HepG2 (cell line): Measurements from ENCODE around the gene SYNGR4. TPM values are rescaled to one million over a fixed set of nuclear protein-coding genes. Genes with fewer than 3 reads are reported as not detected.

Source experiments
- AKAP8 ChIP-seq: sonication (generic); formaldehyde crosslinking; IDR thresholded peaks from 2 replicates; pipeline ENCODE4 v1.5.1; 2020; ENCODE audit warnings: mild to moderate bottlenecking, missing genetic modification reagents
- CC2D1A ChIP-seq: sonication (generic); formaldehyde crosslinking; IDR thresholded peaks from 2 replicates; pipeline ENCODE4 v1.8.1; 2023; ENCODE audit warnings: mild to moderate bottlenecking, missing genetic modification reagents
- DMAP1 ChIP-seq: IDR thresholded peaks from 2 replicates; pipeline ENCODE4 v1.6.1; 2016
- FIP1L1 ChIP-seq: fragments of 200-400 bp; formaldehyde crosslinking; IDR thresholded peaks from 2 replicates; pipeline ENCODE4 v1.6.1; 2018; ENCODE audit warnings: low read depth, mild to moderate bottlenecking, low read length, moderate library complexity, borderline replicate concordance; ENCODE audit not compliant: insufficient read depth
- HDAC1 ChIP-seq: sonication (generic); formaldehyde crosslinking; IDR thresholded peaks from 2 replicates; pipeline ENCODE4 v1.5.1; 2020; ENCODE audit warnings: mild to moderate bottlenecking, missing genetic modification reagents
- RBAK ChIP-seq: sonication (generic); formaldehyde crosslinking; IDR thresholded peaks from 2 replicates; pipeline ENCODE4 v1.5.1; 2020; ENCODE audit warnings: mild to moderate bottlenecking, missing genetic modification reagents
- SRSF9 ChIP-seq: fragments of 200-400 bp; formaldehyde crosslinking; IDR thresholded peaks from 2 replicates; pipeline ENCODE4 v1.6.1; 2018; ENCODE audit warnings: borderline replicate concordance, mild to moderate bottlenecking, low read depth, low read length; ENCODE audit not compliant: insufficient read depth, poor library complexity, severe bottlenecking
- YY1 ChIP-seq: IDR thresholded peaks from 2 replicates; pipeline ENCODE4 v1.6.1; 2011; ENCODE audit warnings: low read length, low read depth, moderate library complexity, mild to moderate bottlenecking; ENCODE audit not compliant: insufficient read depth, insufficient replicate concordance
- ZBTB7B ChIP-seq: sonication (generic); formaldehyde crosslinking; IDR thresholded peaks from 2 replicates; pipeline ENCODE4 v1.4.0; 2020; ENCODE audit warnings: missing genetic modification reagents
- ZNF160 ChIP-seq: sonication (generic); formaldehyde crosslinking; IDR thresholded peaks from 2 replicates; pipeline ENCODE4 v1.8.0; 2022; ENCODE audit warnings: mild to moderate bottlenecking, inconsistent platforms, missing genetic modification reagents
- ZNF256 ChIP-seq: sonication (generic); formaldehyde crosslinking; conservative IDR thresholded peaks from 2 replicates; pipeline ENCODE4 v1.4.0; 2020; ENCODE audit warnings: missing genetic modification reagents
- ZNF382 ChIP-seq: sonication (generic); formaldehyde crosslinking; IDR thresholded peaks from 2 replicates; pipeline ENCODE4 v1.5.0; 2020; ENCODE audit warnings: missing genetic modification reagents, mild to moderate bottlenecking, borderline replicate concordance
- ZNF530 ChIP-seq: sonication (generic); formaldehyde crosslinking; IDR thresholded peaks from 2 replicates; pipeline ENCODE4 v1.5.0; 2020; ENCODE audit warnings: low read depth, mild to moderate bottlenecking, missing genetic modification reagents
- ZNF549 ChIP-seq: sonication (generic); formaldehyde crosslinking; IDR thresholded peaks from 2 replicates; pipeline ENCODE4 v1.5.0; 2020; ENCODE audit warnings: missing genetic modification reagents
- ZNF558 ChIP-seq: sonication (generic); formaldehyde crosslinking; IDR thresholded peaks from 2 replicates; pipeline ENCODE4 v1.9.0; 2022; ENCODE audit warnings: mild to moderate bottlenecking, missing genetic modification reagents, borderline replicate concordance
- ZNF678 ChIP-seq: sonication (generic); formaldehyde crosslinking; IDR thresholded peaks from 2 replicates; pipeline ENCODE4 v1.4.0; 2020; ENCODE audit warnings: mild to moderate bottlenecking, missing genetic modification reagents
- ZNF7 ChIP-seq: IDR thresholded peaks from 2 replicates; pipeline ENCODE4 v1.6.1; 2016; ENCODE audit warnings: missing biosample characterization, missing genetic modification reagents
- ZNF703 ChIP-seq: sonication (generic); formaldehyde crosslinking; IDR thresholded peaks from 2 replicates; pipeline ENCODE4 v1.5.1; 2020; ENCODE audit warnings: missing genetic modification reagents, mild to moderate bottlenecking, moderate library complexity, borderline replicate concordance
- ZNF737 ChIP-seq: sonication (generic); formaldehyde crosslinking; IDR thresholded peaks from 2 replicates; pipeline ENCODE4 v1.5.0; 2020; ENCODE audit warnings: missing genetic modification reagents, mild to moderate bottlenecking, borderline replicate concordance
- polyA plus RNA-seq, 8 experiments: library from polyadenylated mRNA; depleted of rRNA in 3 of 8; stranded (reverse) in 7 of 8; unstranded in 1 of 8; fragments of >200 nt; fragmentation: Illumina TruSeq in 4 of 8; extraction: Trizol in 4 of 8; gene quantifications; 2 replicates each; pipeline versions ENCODE4 v1.2.1 to v1.2.3, GENCODE V29; 2011 to 2016; ENCODE audit warnings: low read depth in 4 of 8, missing spikeins in 1 of 8, mixed read lengths in 1 of 8; ENCODE audit not compliant: insufficient read depth in 1 of 8
- total RNA-seq, 5 experiments: library from RNA; depleted of rRNA; stranded (reverse); fragments of >200 nt; fragmentation: Illumina TruSeq; extraction: Trizol; gene quantifications; 2 replicates each; pipeline ENCODE4 v1.2.3, GENCODE V29; 2016; ENCODE audit warnings: low read depth in 1 of 5
- TF ChIP-seq, protein P1 (sequence below): sonication (generic); formaldehyde crosslinking; conservative IDR thresholded peaks from 2 replicates; pipeline ENCODE4 v1.4.0; 2020; ENCODE audit warnings: missing genetic modification reagents
- TF ChIP-seq, protein P2 (sequence below): sonication (generic); formaldehyde crosslinking; IDR thresholded peaks from 2 replicates; pipeline ENCODE4 v1.4.0; 2020; ENCODE audit warnings: missing genetic modification reagents
- TF ChIP-seq, protein P3 (sequence below), 2 experiments: fragments of 450-650 bp in 1 of 2; sonication (generic) in 1 of 2; formaldehyde crosslinking; IDR thresholded peaks; 2 replicates each; pipeline versions ENCODE4 v1.5.0 to v1.8.0; 2020 to 2022; ENCODE audit warnings: mild to moderate bottlenecking in 1 of 2, missing genetic modification reagents in 1 of 2
- TF ChIP-seq, protein P4 (sequence below): IDR thresholded peaks from 2 replicates; pipeline ENCODE4 v1.6.1; 2018; ENCODE audit warnings: missing genetic modification reagents, mild to moderate bottlenecking, missing compliant biosample characterization
- TF ChIP-seq, protein P5 (sequence below): IDR thresholded peaks from 2 replicates; pipeline ENCODE4 v1.6.1; 2016; ENCODE audit warnings: control low read depth

SYNGR4 gene
- total and polyA plus RNA-seq, 2 of the 13 experiments (the other 11 are each of a cell fraction or from before 2014, with no cell fraction given) = not detected

DNA sequence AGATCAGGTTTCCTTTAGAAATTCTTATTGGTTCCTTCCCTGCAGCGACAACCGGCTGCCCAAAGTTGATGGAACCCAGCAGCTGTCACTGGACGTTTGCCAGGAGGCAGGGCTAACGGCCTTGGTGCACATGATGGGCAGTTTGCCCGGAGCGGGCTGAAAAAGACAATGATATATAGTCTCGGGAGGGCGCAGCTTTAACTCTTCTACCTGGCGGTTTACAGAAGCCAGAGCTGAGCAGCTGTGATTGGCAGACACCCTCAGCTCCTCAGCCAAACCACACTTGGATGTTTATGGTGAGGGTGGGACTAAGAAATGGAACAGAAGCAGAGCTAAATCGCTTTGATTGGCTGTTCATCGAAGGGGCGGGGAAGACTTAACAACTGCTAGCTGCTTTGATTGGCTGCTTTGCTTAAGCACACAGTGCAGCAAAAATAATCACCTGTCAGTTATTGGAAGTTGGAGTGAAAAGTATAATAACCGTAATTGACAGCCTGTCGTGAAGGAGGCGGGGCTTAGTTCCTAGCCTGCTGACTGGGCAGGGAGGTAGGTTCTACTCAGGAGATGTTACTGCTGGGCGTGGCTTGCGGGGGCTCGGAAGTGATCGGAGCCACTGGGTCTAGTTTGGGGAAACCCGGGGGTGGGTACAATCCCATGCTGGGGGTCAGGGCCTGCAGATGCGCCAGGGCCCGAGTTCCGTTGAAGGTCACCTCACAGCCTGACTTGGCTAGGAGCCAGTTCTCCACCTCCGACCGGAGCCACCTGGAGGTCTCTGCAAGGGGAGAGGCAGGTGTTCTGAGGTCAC is 31.3 kb upstream of the SYNGR4 start (continued):
- TF ChIP-seq, protein P1, sequence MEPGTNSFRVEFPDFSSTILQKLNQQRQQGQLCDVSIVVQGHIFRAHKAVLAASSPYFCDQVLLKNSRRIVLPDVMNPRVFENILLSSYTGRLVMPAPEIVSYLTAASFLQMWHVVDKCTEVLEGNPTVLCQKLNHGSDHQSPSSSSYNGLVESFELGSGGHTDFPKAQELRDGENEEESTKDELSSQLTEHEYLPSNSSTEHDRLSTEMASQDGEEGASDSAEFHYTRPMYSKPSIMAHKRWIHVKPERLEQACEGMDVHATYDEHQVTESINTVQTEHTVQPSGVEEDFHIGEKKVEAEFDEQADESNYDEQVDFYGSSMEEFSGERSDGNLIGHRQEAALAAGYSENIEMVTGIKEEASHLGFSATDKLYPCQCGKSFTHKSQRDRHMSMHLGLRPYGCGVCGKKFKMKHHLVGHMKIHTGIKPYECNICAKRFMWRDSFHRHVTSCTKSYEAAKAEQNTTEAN (CRISPR knock-in tag) = no peak
- TF ChIP-seq, protein P2, sequence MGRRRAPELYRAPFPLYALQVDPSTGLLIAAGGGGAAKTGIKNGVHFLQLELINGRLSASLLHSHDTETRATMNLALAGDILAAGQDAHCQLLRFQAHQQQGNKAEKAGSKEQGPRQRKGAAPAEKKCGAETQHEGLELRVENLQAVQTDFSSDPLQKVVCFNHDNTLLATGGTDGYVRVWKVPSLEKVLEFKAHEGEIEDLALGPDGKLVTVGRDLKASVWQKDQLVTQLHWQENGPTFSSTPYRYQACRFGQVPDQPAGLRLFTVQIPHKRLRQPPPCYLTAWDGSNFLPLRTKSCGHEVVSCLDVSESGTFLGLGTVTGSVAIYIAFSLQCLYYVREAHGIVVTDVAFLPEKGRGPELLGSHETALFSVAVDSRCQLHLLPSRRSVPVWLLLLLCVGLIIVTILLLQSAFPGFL (CRISPR knock-in tag) = no peak
- TF ChIP-seq HDAC1 = 0 out of 2 replicates have a peak, but pooled peaks have one; percentile 33
- TF ChIP-seq, protein P3, sequence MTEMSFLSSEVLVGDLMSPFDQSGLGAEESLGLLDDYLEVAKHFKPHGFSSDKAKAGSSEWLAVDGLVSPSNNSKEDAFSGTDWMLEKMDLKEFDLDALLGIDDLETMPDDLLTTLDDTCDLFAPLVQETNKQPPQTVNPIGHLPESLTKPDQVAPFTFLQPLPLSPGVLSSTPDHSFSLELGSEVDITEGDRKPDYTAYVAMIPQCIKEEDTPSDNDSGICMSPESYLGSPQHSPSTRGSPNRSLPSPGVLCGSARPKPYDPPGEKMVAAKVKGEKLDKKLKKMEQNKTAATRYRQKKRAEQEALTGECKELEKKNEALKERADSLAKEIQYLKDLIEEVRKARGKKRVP (CRISPR knock-in tag; IDR thresholded peaks at IDR 0.05) = no peak
- TF ChIP-seq ZNF737 (CRISPR knock-in tag) = no peak
- TF ChIP-seq, protein P4, sequence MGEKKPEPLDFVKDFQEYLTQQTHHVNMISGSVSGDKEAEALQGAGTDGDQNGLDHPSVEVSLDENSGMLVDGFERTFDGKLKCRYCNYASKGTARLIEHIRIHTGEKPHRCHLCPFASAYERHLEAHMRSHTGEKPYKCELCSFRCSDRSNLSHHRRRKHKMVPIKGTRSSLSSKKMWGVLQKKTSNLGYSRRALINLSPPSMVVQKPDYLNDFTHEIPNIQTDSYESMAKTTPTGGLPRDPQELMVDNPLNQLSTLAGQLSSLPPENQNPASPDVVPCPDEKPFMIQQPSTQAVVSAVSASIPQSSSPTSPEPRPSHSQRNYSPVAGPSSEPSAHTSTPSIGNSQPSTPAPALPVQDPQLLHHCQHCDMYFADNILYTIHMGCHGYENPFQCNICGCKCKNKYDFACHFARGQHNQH (CRISPR knock-in tag) = no peak
- TF ChIP-seq SRSF9 = no peak
- TF ChIP-seq, protein P5, sequence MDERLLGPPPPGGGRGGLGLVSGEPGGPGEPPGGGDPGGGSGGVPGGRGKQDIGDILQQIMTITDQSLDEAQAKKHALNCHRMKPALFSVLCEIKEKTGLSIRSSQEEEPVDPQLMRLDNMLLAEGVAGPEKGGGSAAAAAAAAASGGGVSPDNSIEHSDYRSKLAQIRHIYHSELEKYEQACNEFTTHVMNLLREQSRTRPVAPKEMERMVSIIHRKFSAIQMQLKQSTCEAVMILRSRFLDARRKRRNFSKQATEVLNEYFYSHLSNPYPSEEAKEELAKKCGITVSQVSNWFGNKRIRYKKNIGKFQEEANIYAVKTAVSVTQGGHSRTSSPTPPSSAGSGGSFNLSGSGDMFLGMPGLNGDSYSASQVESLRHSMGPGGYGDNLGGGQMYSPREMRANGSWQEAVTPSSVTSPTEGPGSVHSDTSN (CRISPR knock-in tag) = peak; percentile 73
- no peak for TF ChIP-seq ZNF7 (CRISPR knock-in tag)
- TF ChIP-seq CC2D1A (CRISPR knock-in tag) = no peak
- no peak for TF ChIP-seq ZNF703 (CRISPR knock-in tag)
- TF ChIP-seq ZNF678 = no peak
- no peak for TF ChIP-seq ZNF256
- no peak for TF ChIP-seq AKAP8 (CRISPR knock-in tag)
- TF ChIP-seq ZNF549 (CRISPR knock-in tag) = no peak
- no peak for TF ChIP-seq ZNF382 (CRISPR knock-in tag)
- TF ChIP-seq YY1 = no peak
- no peak for TF ChIP-seq RBAK
- TF ChIP-seq ZNF530 = no peak
- no peak for TF ChIP-seq ZNF558 (CRISPR knock-in tag)
- no peak for TF ChIP-seq ZNF160 (CRISPR knock-in tag)
- TF ChIP-seq FIP1L1 = no peak
- TF ChIP-seq ZBTB7B (CRISPR knock-in tag) = no peak
- TF ChIP-seq DMAP1 (CRISPR knock-in tag) = no peak
